Retina (tissue), 1 donor: Measurements from ENCODE around the gene SCN7A.
"Not testable (repeated sequence)": the region's sequence is repeated elsewhere in the genome, so short reads cannot be mapped to it uniquely, and the experiment has no call there.

Experiments
- DNase-seq: peaks from one replicate; pipeline ENCODE4 v3.0.0-alpha.2; 2016

The SCN7A gene

GRCh38 chr2:166494140-166494624 is at the start of gene SCN7A:
Gene SCN7A, minus strand, starts transcription at chr2:166494249. Its CDS starts 16,553 bp downstream, at chr2:166477696.
- DNase-seq = peak; percentile 82

GRCh38 chr2:166539340-166540162 is 45.5 kb upstream of the SCN7A start:
- peak; percentile 73 for DNase-seq

GRCh38 chr2:166536111-166536510 is 42.1 kb upstream of the SCN7A start:
- DNase-seq = no peak

GRCh38 chr2:166521155-166521554 is 27.1 kb upstream of the SCN7A start:
- no peak for DNase-seq

GRCh38 chr2:166520604-166521003 is 26.6 kb upstream of the SCN7A start:
- DNase-seq = no peak

- no peak for DNase-seq
Measured at GRCh38 chr2:166519391-166519962, 25.4 kb upstream of the SCN7A start.

- no peak for DNase-seq
Measured at GRCh38 chr2:166518634-166519390, 24.8 kb upstream of the SCN7A start.

GRCh38 chr2:166517533-166518061 is 23.5 kb upstream of the SCN7A start:
- no peak for DNase-seq

GRCh38 chr2:166516712-166517303 is 22.8 kb upstream of the SCN7A start:
- DNase-seq = peak; percentile 22

GRCh38 chr2:166513952-166514351 is 19.9 kb upstream of the SCN7A start:
- no peak for DNase-seq

- no peak for DNase-seq
Measured at GRCh38 chr2:166499281-166499680, 5.2 kb upstream of the SCN7A start.

- DNase-seq = no peak
Measured at GRCh38 chr2:166491461-166491860, 2.6 kb downstream of the SCN7A start.

- DNase-seq = no peak
Measured at GRCh38 chr2:166487171-166487570, 6.9 kb downstream of the SCN7A start.

- no peak for DNase-seq
Measured at GRCh38 chr2:166485558-166486178, 8.4 kb downstream of the SCN7A start.

GRCh38 chr2:166472332-166472731 is 21.7 kb downstream of the SCN7A start:
- no peak for DNase-seq

- DNase-seq = no peak
Measured at GRCh38 chr2:166468124-166469024, 25.7 kb downstream of the SCN7A start.

GRCh38 chr2:166464187-166464586 is 29.9 kb downstream of the SCN7A start:
- DNase-seq = no peak

GRCh38 chr2:166463640-166464039 is 30.4 kb downstream of the SCN7A start:
- DNase-seq = no peak

GRCh38 chr2:166458674-166459073 is 35.4 kb downstream of the SCN7A start:
- no peak for DNase-seq

- DNase-seq = not testable (repeated sequence)
Measured at GRCh38 chr2:166455823-166456222, 38.2 kb downstream of the SCN7A start.

GRCh38 chr2:166454006-166454595 is 39.9 kb downstream of the SCN7A start:
- DNase-seq = no peak
